ENCODE measurements around the gene AKAP8L. TPM values are rescaled to one million over a fixed set of nuclear protein-coding genes. Genes with fewer than 3 reads are reported as not detected.

The AKAP8L gene
- total and polyA plus RNA-seq, 4 donors = 16.4 to 67.1 (median 42.9) TPM

GRCh38 chr19:15429825-15430467 is 11.2 kb upstream of the AKAP8L start:
- 91% methylated on average over 24 of the region's 24 CpGs for WGBS
- no peaks in the 10 kb centered on the region for H3K27me3 ChIP-seq (ENCODE audit: control insufficient read depth in 4 of 4, insufficient read depth in 4 of 4, low read length in 3 of 4)
- H3K9me3 ChIP-seq (ENCODE audit: control insufficient read depth in 4 of 4, low read length in 3 of 4) = no peaks in the 10 kb centered on the region
- H3K36me3 ChIP-seq (ENCODE audit: control insufficient read depth in 4 of 4, insufficient read depth in 3 of 4, low read depth in 1 of 4, low read length in 3 of 4) = peaks cover 2 to 26% (median 5%) of the 10 kb centered on the region in 4 donors
- H3K4me1 ChIP-seq (ENCODE audit: control insufficient read depth in 4 of 4, insufficient read depth in 4 of 4, low read length in 3 of 4) = peaks cover 12 to 54% (median 43%) of the 10 kb centered on the region in 4 donors
- H3K27ac ChIP-seq (ENCODE audit: low read depth in 1 of 2, low read length in 2 of 2) = no peak overlapping the region
- no peak overlapping the region for H3K9ac ChIP-seq (ENCODE audit: low read depth in 1 of 2, low read length in 2 of 2)
- no peak overlapping the region for H3K4me3 ChIP-seq (ENCODE audit: low read depth in 1 of 3, low read length in 3 of 3)
- no peak for TF ChIP-seq CTCF (IDR thresholded peaks at IDR 0.05; ENCODE audit: low read depth, low read length, missing input control)
- TF ChIP-seq HNF4A (conservative IDR thresholded peaks at IDR 0.05) = no peak
- no peak for TF ChIP-seq MAX (IDR thresholded peaks at IDR 0.05)
- no peak for TF ChIP-seq YY1 (IDR thresholded peaks at IDR 0.05)
- no peak for TF ChIP-seq HNF4G (IDR thresholded peaks at IDR 0.05)
- TF ChIP-seq ZBTB33 (IDR thresholded peaks at IDR 0.05) = no peak
- no peak for TF ChIP-seq FOXA1 (IDR thresholded peaks at IDR 0.05)
- TF ChIP-seq FOXA2 (IDR thresholded peaks at IDR 0.05) = no peak
- TF ChIP-seq GABPA (IDR thresholded peaks at IDR 0.05 in 1 of 2, conservative IDR thresholded peaks at IDR 0.05 in 1 of 2) = no peak
- no peak for DNase-seq (ENCODE audit: low spot score)

GRCh38 chr19:15428956-15429824 is 10.4 kb upstream of the AKAP8L start:
- H3K27ac ChIP-seq (ENCODE audit: low read depth in 1 of 2, low read length in 2 of 2) = no peak overlapping the region
- H3K9ac ChIP-seq (ENCODE audit: low read depth in 1 of 2, low read length in 2 of 2) = no peak overlapping the region
- H3K36me3 ChIP-seq (ENCODE audit: control insufficient read depth in 4 of 4, insufficient read depth in 3 of 4, low read depth in 1 of 4, low read length in 3 of 4) = peaks cover 2 to 34% (median 9%) of the 10 kb centered on the region in 4 donors
- H3K4me1 ChIP-seq (ENCODE audit: control insufficient read depth in 4 of 4, insufficient read depth in 4 of 4, low read length in 3 of 4) = peaks cover 12 to 54% (median 43%) of the 10 kb centered on the region in 4 donors
- H3K27me3 ChIP-seq (ENCODE audit: control insufficient read depth in 4 of 4, insufficient read depth in 4 of 4, low read length in 3 of 4) = no peaks in the 10 kb centered on the region
- no peaks in the 10 kb centered on the region for H3K9me3 ChIP-seq (ENCODE audit: control insufficient read depth in 4 of 4, low read length in 3 of 4)
- no peak overlapping the region for H3K4me3 ChIP-seq (ENCODE audit: low read depth in 1 of 3, low read length in 3 of 3)
- WGBS = 94% methylated on average over 22 of the region's 22 CpGs
- TF ChIP-seq YY1 (IDR thresholded peaks at IDR 0.05) = no peak
- TF ChIP-seq REST (IDR thresholded peaks at IDR 0.05) = no peak
- no peak for TF ChIP-seq SP1 (IDR thresholded peaks at IDR 0.05)
- no peak for TF ChIP-seq CTCF (IDR thresholded peaks at IDR 0.05; ENCODE audit: low read depth, low read length, missing input control)
- TF ChIP-seq TAF1 (conservative IDR thresholded peaks at IDR 0.05) = no peak
- TF ChIP-seq HNF4G (IDR thresholded peaks at IDR 0.05) = no peak
- no peak for TF ChIP-seq HNF4A (conservative IDR thresholded peaks at IDR 0.05)
- no peak for TF ChIP-seq MAX (IDR thresholded peaks at IDR 0.05)
- TF ChIP-seq NR2F2 (IDR thresholded peaks at IDR 0.05) = no peak
- no peak for TF ChIP-seq JUND (IDR thresholded peaks at IDR 0.05)
- no peak for TF ChIP-seq RAD21 (IDR thresholded peaks at IDR 0.05)
- no peak for TF ChIP-seq FOXA1 (IDR thresholded peaks at IDR 0.05)
- no peak for DNase-seq (ENCODE audit: low spot score)
